Progenitor cell of endocrine pancreas (in vitro differentiated cells): ENCODE data around the gene TREH. TPM values are rescaled to one million over a fixed set of nuclear protein-coding genes. Genes with fewer than 3 reads are reported as not detected.
A peak's percentile ranks its signal among the peaks of the same experiment; 100 is the strongest.
"Not testable (repeated sequence)": the region's sequence is repeated elsewhere in the genome, so short reads cannot be mapped to it uniquely, and the experiment has no call there.

ENCODE experiments used
- DNase-seq: peaks from one replicate; pipeline ENCODE4 v3.0.0; 2021; ENCODE audit warnings: low spot score; ENCODE audit not compliant: unreplicated experiment
- H3K27ac Mint-ChIP-seq: 2 replicates; pipeline ENCODE4 v1.8.0; 2021; ENCODE audit warnings: mild to moderate bottlenecking, moderate library complexity, mixed read lengths
- H3K27me3 Mint-ChIP-seq: 2 replicates; pipeline ENCODE4 v1.8.0; 2021; ENCODE audit warnings: mixed read lengths
- H3K36me3 Mint-ChIP-seq: 2 replicates; pipeline ENCODE4 v1.8.0; 2022; ENCODE audit warnings: mixed read lengths; ENCODE audit not compliant: insufficient read depth
- H3K4me1 Mint-ChIP-seq: 2 replicates; pipeline ENCODE4 v1.8.0; 2021; ENCODE audit warnings: low read depth, mixed read lengths
- H3K4me3 Mint-ChIP-seq: 2 replicates; pipeline ENCODE4 v1.8.0; 2021; ENCODE audit warnings: low read depth, mild to moderate bottlenecking, moderate library complexity, mixed read lengths
- H3K9me3 Mint-ChIP-seq: 2 replicates; pipeline ENCODE4 v1.8.0; 2021; ENCODE audit warnings: low read depth, mixed read lengths
- CTCF ChIP-seq: fragments of 200-600 bp; sonication (generic); IDR thresholded peaks from one replicate; pipeline ENCODE4 v1.5.0; 2021; ENCODE audit warnings: antibody characterized with exemption, mild to moderate bottlenecking; ENCODE audit not compliant: unreplicated experiment
- long read RNA-seq: library from polyadenylated mRNA; unstranded; transcript quantifications from one replicate; pipeline ENCODE4 v2.0.0, GENCODE V29; 2020
- total RNA-seq: library from RNA; stranded (reverse); gene quantifications from 2 replicates; pipeline ENCODE4 v1.2.1, GENCODE V29; 2021

TREH gene
- not detected in 2 replicates for total RNA-seq
- long read RNA-seq = 0 reads

GRCh38 chr11:118679483-118679882, at the start of gene TREH:
Gene TREH (minus strand): TSS chr11:118679650. CDS start chr11:118679627, 23 bp downstream.
- H3K27me3 Mint-ChIP-seq = no peaks in the 10 kb centered on the region
- H3K4me3 Mint-ChIP-seq = no peak within 1 kb of the TSS
- peaks cover 12% of the 10 kb centered on the region for H3K4me1 Mint-ChIP-seq
- H3K36me3 Mint-ChIP-seq = no peaks in the 10 kb centered on the region
- TF ChIP-seq CTCF = no peak
- no peak for DNase-seq
- no peaks in the 10 kb centered on the region for H3K9me3 Mint-ChIP-seq
- H3K27ac Mint-ChIP-seq = peak within 1 kb of the TSS; percentile 80

GRCh38 chr11:118728112-118728511, 48.7 kb upstream of the TREH start:
- H3K36me3 Mint-ChIP-seq, DNase-seq, H3K27me3 Mint-ChIP-seq, H3K27ac Mint-ChIP-seq, H3K4me3 Mint-ChIP-seq, H3K4me1 Mint-ChIP-seq: not testable (repeated sequence)
- peak; percentile 15 for TF ChIP-seq CTCF
- peaks cover 20% of the 10 kb centered on the region for H3K9me3 Mint-ChIP-seq

GRCh38 chr11:118727721-118728066, 48.2 kb upstream of the TREH start:
- not testable (repeated sequence) for H3K4me3 Mint-ChIP-seq, H3K27me3 Mint-ChIP-seq, H3K27ac Mint-ChIP-seq, H3K4me1 Mint-ChIP-seq, DNase-seq, H3K36me3 Mint-ChIP-seq
- H3K9me3 Mint-ChIP-seq = peaks cover 20% of the 10 kb centered on the region

- H3K36me3 Mint-ChIP-seq, DNase-seq, H3K4me3 Mint-ChIP-seq, H3K4me1 Mint-ChIP-seq, H3K27me3 Mint-ChIP-seq, H3K27ac Mint-ChIP-seq: not testable (repeated sequence)
- peaks cover 20% of the 10 kb centered on the region for H3K9me3 Mint-ChIP-seq
These were observed 47.7 kb upstream of the TREH start for GRCh38 chr11:118727001-118727720.

- Mint-ChIP-seq H3K27ac (peak overlapping the region; percentile 27), H3K4me1 (peaks cover 46% of the 10 kb centered on the region)
- not testable (repeated sequence) for H3K36me3 Mint-ChIP-seq, DNase-seq, H3K4me3 Mint-ChIP-seq, H3K27me3 Mint-ChIP-seq, H3K9me3 Mint-ChIP-seq
These were observed 42.1 kb upstream of the TREH start for GRCh38 chr11:118721478-118722015.

- Mint-ChIP-seq H3K4me1 (peaks cover 52% of the 10 kb centered on the region), H3K27ac (peak overlapping the region; percentile 35), H3K4me3 (peak overlapping the region; percentile 42)
- not testable (repeated sequence) for H3K9me3 Mint-ChIP-seq, H3K36me3 Mint-ChIP-seq, DNase-seq, H3K27me3 Mint-ChIP-seq
These were observed 41.3 kb upstream of the TREH start for GRCh38 chr11:118720740-118721139.

GRCh38 chr11:118720078-118720477, 40.6 kb upstream of the TREH start:
- not testable (repeated sequence) for DNase-seq, H3K27me3 Mint-ChIP-seq, H3K36me3 Mint-ChIP-seq, H3K9me3 Mint-ChIP-seq
- peaks cover 57% of the 10 kb centered on the region for H3K4me1 Mint-ChIP-seq
- H3K4me3 Mint-ChIP-seq = peak overlapping the region; percentile 39
- H3K27ac Mint-ChIP-seq = peak overlapping the region; percentile 56

GRCh38 chr11:118718562-118718961, 39.1 kb upstream of the TREH start:
- H3K9me3 Mint-ChIP-seq, H3K27me3 Mint-ChIP-seq, H3K4me3 Mint-ChIP-seq, H3K27ac Mint-ChIP-seq, H3K36me3 Mint-ChIP-seq, DNase-seq: not testable (repeated sequence)
- peaks cover 60% of the 10 kb centered on the region for H3K4me1 Mint-ChIP-seq

GRCh38 chr11:118717733-118718132, 38.3 kb upstream of the TREH start:
- not testable (repeated sequence) for H3K4me3 Mint-ChIP-seq, H3K27ac Mint-ChIP-seq, H3K27me3 Mint-ChIP-seq, H3K36me3 Mint-ChIP-seq, DNase-seq, H3K9me3 Mint-ChIP-seq
- peaks cover 57% of the 10 kb centered on the region for H3K4me1 Mint-ChIP-seq

- H3K36me3 Mint-ChIP-seq, H3K9me3 Mint-ChIP-seq, DNase-seq, H3K27me3 Mint-ChIP-seq, H3K27ac Mint-ChIP-seq, H3K4me3 Mint-ChIP-seq: not testable (repeated sequence)
- H3K4me1 Mint-ChIP-seq = peaks cover 52% of the 10 kb centered on the region
These were observed 37.8 kb upstream of the TREH start for GRCh38 chr11:118717221-118717620.
